ENCODE measurements around the gene PFDN4.
A peak's percentile ranks its signal among the peaks of the same experiment; 100 is the strongest.
"Not testable (repeated sequence)": the region's sequence is repeated elsewhere in the genome, so short reads cannot be mapped to it uniquely, and the experiment has no call there.

Gene PFDN4

DNA sequence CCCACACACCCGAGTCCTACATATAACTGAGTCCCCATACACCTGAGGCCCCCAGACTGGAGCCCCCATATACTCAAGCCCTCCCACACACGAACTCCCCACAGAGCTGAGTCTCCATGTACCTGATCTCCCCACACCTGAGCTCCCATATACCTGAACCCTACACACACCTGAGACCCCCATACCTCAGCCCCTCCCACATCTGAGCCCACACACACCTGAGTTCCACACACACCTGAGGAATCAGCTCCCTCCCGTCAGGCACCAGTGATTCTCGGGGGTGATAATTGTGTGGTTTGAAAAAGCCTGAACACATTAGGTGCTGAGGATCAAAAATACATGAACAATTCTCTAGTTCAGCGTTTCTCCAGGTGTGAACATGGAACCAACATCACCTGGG, 15.4 kb downstream of the PFDN4 start:
- Histone ChIP-seq H3K79me2 (ENCODE audit: low read length) (no peaks in the 10 kb centered on the region), H3K9ac (ENCODE audit: low read length) (no peak overlapping the region), H3K4me3 (ENCODE audit: low read length) (no peak overlapping the region), H3K4me1 (ENCODE audit: low read length) (peaks cover 31% of the 10 kb centered on the region), H3K4me2 (ENCODE audit: low read length) (no peak overlapping the region), H2AFZ (ENCODE audit: low read depth, low read length) (no peak overlapping the region), H3K27ac (ENCODE audit: low read length) (no peak overlapping the region), H3K27me3 (ENCODE audit: low read depth, low read length) (no peaks in the 10 kb centered on the region), H4K20me1 (ENCODE audit: insufficient read depth, low read length) (no peaks in the 10 kb centered on the region), H3K9me3 (ENCODE audit: insufficient read depth, low read length) (peaks cover 8% of the 10 kb centered on the region; the same call in 1 of the 2 replicates), H3K36me3 (replicated peaks; ENCODE audit: low read depth, low read length) (peaks cover 4% of the 10 kb centered on the region)
- no peak for TF ChIP-seq EZH2phosphoT487 (IDR thresholded peaks at IDR 0.05; ENCODE audit: low read depth)
- no peak for TF ChIP-seq CTCF (IDR thresholded peaks at IDR 0.05; ENCODE audit: low read depth, low read length)

GRCh38 chr20:54223751-54224150, 15.9 kb downstream of the PFDN4 start:
- no peak overlapping the region for H3K4me2 ChIP-seq (ENCODE audit: low read length)
- peaks cover 12% of the 10 kb centered on the region; the same call in 1 of the 2 replicates for H3K9me3 ChIP-seq (ENCODE audit: insufficient read depth, low read length)
- H2AFZ ChIP-seq (ENCODE audit: low read depth, low read length): no peak overlapping the region
- no peaks in the 10 kb centered on the region for H3K79me2 ChIP-seq (ENCODE audit: low read length)
- H3K36me3 ChIP-seq (replicated peaks; ENCODE audit: low read depth, low read length): peaks cover 9% of the 10 kb centered on the region
- H3K27ac ChIP-seq (ENCODE audit: low read length): no peak overlapping the region
- H4K20me1 ChIP-seq (ENCODE audit: insufficient read depth, low read length): no peaks in the 10 kb centered on the region
- H3K27me3 ChIP-seq (ENCODE audit: low read depth, low read length): no peaks in the 10 kb centered on the region
- no peak overlapping the region for H3K4me3 ChIP-seq (ENCODE audit: low read length)
- peaks cover 31% of the 10 kb centered on the region for H3K4me1 ChIP-seq (ENCODE audit: low read length)
- no peak overlapping the region for H3K9ac ChIP-seq (ENCODE audit: low read length)
- no peak for TF ChIP-seq CTCF (IDR thresholded peaks at IDR 0.05; ENCODE audit: low read depth, low read length)
- no peak for TF ChIP-seq EZH2phosphoT487 (IDR thresholded peaks at IDR 0.05; ENCODE audit: low read depth)

DNA sequence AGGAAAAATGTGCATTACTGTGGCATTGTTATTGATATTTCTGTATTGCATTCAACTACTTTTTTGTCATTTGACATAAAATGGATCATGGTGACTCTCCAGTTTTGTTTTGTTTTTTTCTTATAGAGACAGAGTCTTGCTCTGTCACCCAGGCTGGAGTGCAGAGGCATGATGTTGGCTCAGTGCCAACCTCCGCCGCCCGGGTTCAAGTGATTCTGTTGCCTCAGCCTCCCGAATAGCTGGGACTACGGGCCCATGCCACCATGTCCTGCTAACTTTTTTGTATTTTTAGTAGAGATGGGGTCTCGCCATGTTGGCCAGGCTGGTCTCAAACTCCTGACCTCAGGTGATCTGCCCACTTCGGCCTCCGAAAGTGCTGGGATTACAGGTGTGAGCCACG, 16.8 kb downstream of the PFDN4 start:
- peaks cover 13% of the 10 kb centered on the region for H3K36me3 ChIP-seq (replicated peaks; ENCODE audit: low read depth, low read length)
- not testable (repeated sequence) for H3K9ac ChIP-seq (ENCODE audit: low read length); H3K79me2 ChIP-seq (ENCODE audit: low read length); H4K20me1 ChIP-seq (ENCODE audit: insufficient read depth, low read length); H3K4me2 ChIP-seq (ENCODE audit: low read length); H2AFZ ChIP-seq (ENCODE audit: low read depth, low read length); H3K27me3 ChIP-seq (ENCODE audit: low read depth, low read length); H3K4me3 ChIP-seq (ENCODE audit: low read length); H3K27ac ChIP-seq (ENCODE audit: low read length)
- peaks cover 31% of the 10 kb centered on the region for H3K4me1 ChIP-seq (ENCODE audit: low read length)
- peaks cover 21% of the 10 kb centered on the region; the same call in 1 of the 2 replicates for H3K9me3 ChIP-seq (ENCODE audit: insufficient read depth, low read length)

DNA sequence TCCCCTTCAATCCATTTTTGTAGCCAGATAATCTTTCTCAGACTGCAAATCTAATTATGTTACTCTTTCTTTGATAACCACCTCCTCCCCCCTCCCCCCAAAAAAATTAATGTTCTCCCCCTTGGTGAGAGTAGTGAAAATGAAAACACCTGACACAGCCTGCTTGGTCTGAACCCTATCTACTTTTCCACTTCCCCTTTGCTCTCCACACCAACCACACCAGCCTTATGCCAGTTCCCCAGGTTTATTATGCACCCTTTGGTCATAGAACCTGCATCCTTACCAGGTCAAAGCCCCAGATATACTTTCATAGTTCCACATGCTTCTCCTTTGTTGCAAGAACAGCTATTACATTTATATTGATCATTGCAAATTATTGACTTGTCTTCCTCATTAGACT, 19.4 kb downstream of the PFDN4 start:
- Histone ChIP-seq H3K4me1 (ENCODE audit: low read length) (peaks cover 14% of the 10 kb centered on the region), H2AFZ (ENCODE audit: low read depth, low read length) (no peak overlapping the region), H3K27ac (ENCODE audit: low read length) (peak overlapping the region; percentile 81), H3K27me3 (ENCODE audit: low read depth, low read length) (no peaks in the 10 kb centered on the region), H3K36me3 (replicated peaks; ENCODE audit: low read depth, low read length) (peaks cover 13% of the 10 kb centered on the region), H3K79me2 (ENCODE audit: low read length) (no peaks in the 10 kb centered on the region), H4K20me1 (ENCODE audit: insufficient read depth, low read length) (no peaks in the 10 kb centered on the region), H3K9ac (ENCODE audit: low read length) (no peak overlapping the region), H3K4me3 (ENCODE audit: low read length) (peak overlapping the region; percentile 30), H3K9me3 (ENCODE audit: insufficient read depth, low read length) (peaks cover 21% of the 10 kb centered on the region; the same call in 1 of the 2 replicates), H3K4me2 (ENCODE audit: low read length) (peak overlapping the region; percentile 43)
- TF ChIP-seq EZH2phosphoT487 (IDR thresholded peaks at IDR 0.05; ENCODE audit: low read depth): no peak
- TF ChIP-seq CTCF (IDR thresholded peaks at IDR 0.05; ENCODE audit: low read depth, low read length): no peak

GRCh38 chr20:54227751-54228150, 19.9 kb downstream of the PFDN4 start:
- Histone ChIP-seq H3K27me3 (ENCODE audit: low read depth, low read length) (no peaks in the 10 kb centered on the region), H3K9ac (ENCODE audit: low read length) (no peak overlapping the region), H3K4me3 (ENCODE audit: low read length) (peak overlapping the region; percentile 30), H3K9me3 (ENCODE audit: insufficient read depth, low read length) (peaks cover 26% of the 10 kb centered on the region; the same call in 1 of the 2 replicates), H3K4me1 (ENCODE audit: low read length) (peaks cover 14% of the 10 kb centered on the region), H4K20me1 (ENCODE audit: insufficient read depth, low read length) (no peaks in the 10 kb centered on the region), H3K36me3 (replicated peaks; ENCODE audit: low read depth, low read length) (peaks cover 16% of the 10 kb centered on the region), H2AFZ (ENCODE audit: low read depth, low read length) (no peak overlapping the region), H3K79me2 (ENCODE audit: low read length) (no peaks in the 10 kb centered on the region), H3K27ac (ENCODE audit: low read length) (peak overlapping the region; percentile 81), H3K4me2 (ENCODE audit: low read length) (peak overlapping the region; percentile 43)
- no peak for TF ChIP-seq EZH2phosphoT487 (IDR thresholded peaks at IDR 0.05; ENCODE audit: low read depth)
- no peak for TF ChIP-seq CTCF (IDR thresholded peaks at IDR 0.05; ENCODE audit: low read depth, low read length)

All from OCI-LY3 (cell line).